IPS DF 6.9 (cell line): ENCODE results near the gene SLC35G3.

Experiments used
- DNase-seq: peaks from one replicate; pipeline ENCODE4 v3.0.0-alpha.2; 2013; ENCODE audit warnings: low read depth, low spot score
- H3K27ac ChIP-seq: one replicate; pipeline ENCODE4 v1.5.1; 2013; ENCODE audit warnings: low read length, control low read depth
- H3K27me3 ChIP-seq: 2 replicates; pipeline ENCODE4 v1.6.1; 2013; ENCODE audit warnings: mild to moderate bottlenecking, low read length; ENCODE audit not compliant: control insufficient read depth, insufficient read depth
- H3K36me3 ChIP-seq: 2 replicates; pipeline ENCODE4 v1.6.1; 2013; ENCODE audit warnings: low read length; ENCODE audit not compliant: control insufficient read depth, insufficient read depth
- H3K4me1 ChIP-seq: 2 replicates; pipeline ENCODE4 v1.6.1; 2013; ENCODE audit warnings: low read length; ENCODE audit not compliant: control insufficient read depth, insufficient read depth
- H3K4me3 ChIP-seq: 2 replicates; pipeline ENCODE4 v1.5.1; 2013; ENCODE audit warnings: mild to moderate bottlenecking, low read length
- H3K9me3 ChIP-seq: 2 replicates; pipeline ENCODE4 v1.6.1; 2013; ENCODE audit warnings: low read length, inconsistent platforms; ENCODE audit not compliant: control insufficient read depth, insufficient read depth
- WGBS: extraction: QIAGEN DNeasy Blood & Tissue Kit; methylation state at CpG from one replicate; pipeline ENCODE4 v1.1.7; 2013; ENCODE audit warnings: mixed read lengths, missing lambda C conversion rate; ENCODE audit not compliant: insufficient read length, insufficient coverage; 5-methylcytosine and 5-hydroxymethylcytosine counted together

The SLC35G3 gene

GRCh38 chr17:35167046-35167445 is 27.1 kb downstream of the SLC35G3 start:
- WGBS: no CpG with 5 or more reads among the region's 3 CpGs
- H3K4me3 ChIP-seq: no peak overlapping the region
- H3K27me3 ChIP-seq: no peaks in the 10 kb centered on the region

GRCh38 chr17:35166526-35166925 is 27.7 kb downstream of the SLC35G3 start:
- no CpG with 5 or more reads among the region's 5 CpGs for WGBS
- Histone ChIP-seq H3K27ac (no peak overlapping the region), H3K4me3 (no peak overlapping the region), H3K36me3 (no peaks in the 10 kb centered on the region), H3K27me3 (no peaks in the 10 kb centered on the region), H3K9me3 (no peaks in the 10 kb centered on the region), H3K4me1 (no peaks in the 10 kb centered on the region)
- DNase-seq: no peak

More at GRCh38 chr17:35167046-35167445, 27.1 kb downstream of the SLC35G3 start:
- H3K9me3 ChIP-seq: no peaks in the 10 kb centered on the region
- H3K4me1 ChIP-seq: no peaks in the 10 kb centered on the region
- H3K36me3 ChIP-seq: no peaks in the 10 kb centered on the region
- DNase-seq: no peak
- H3K27ac ChIP-seq: no peak overlapping the region

- H3K4me3 ChIP-seq: no peak overlapping the region
- H3K27ac ChIP-seq: no peak overlapping the region
- no peak for DNase-seq
- H3K9me3 ChIP-seq: no peaks in the 10 kb centered on the region
- no peaks in the 10 kb centered on the region for H3K27me3 ChIP-seq
- H3K4me1 ChIP-seq: no peaks in the 10 kb centered on the region
- no CpG with 5 or more reads among the region's 5 CpGs for WGBS
- no peaks in the 10 kb centered on the region for H3K36me3 ChIP-seq
These were observed 29.5 kb downstream of the SLC35G3 start for GRCh38 chr17:35164716-35165115.

- Histone ChIP-seq H3K9me3 (no peaks in the 10 kb centered on the region), H3K27ac (no peak overlapping the region), H3K27me3 (no peaks in the 10 kb centered on the region), H3K4me1 (no peaks in the 10 kb centered on the region), H3K36me3 (no peaks in the 10 kb centered on the region), H3K4me3 (no peak overlapping the region)
- no peak for DNase-seq
- WGBS: no CpG with 5 or more reads among the region's 7 CpGs
These were observed 30.3 kb downstream of the SLC35G3 start for GRCh38 chr17:35163886-35164285.

GRCh38 chr17:35162755-35163154 is 31.4 kb downstream of the SLC35G3 start:
- Histone ChIP-seq H3K27ac (no peak overlapping the region), H3K9me3 (no peaks in the 10 kb centered on the region), H3K4me3 (no peak overlapping the region), H3K36me3 (no peaks in the 10 kb centered on the region), H3K27me3 (no peaks in the 10 kb centered on the region), H3K4me1 (no peaks in the 10 kb centered on the region)
- DNase-seq: no peak
- no CpG with 5 or more reads among the region's 4 CpGs for WGBS

- no peak for DNase-seq
- H3K9me3 ChIP-seq: no peaks in the 10 kb centered on the region
- no peaks in the 10 kb centered on the region for H3K27me3 ChIP-seq
- H3K4me1 ChIP-seq: no peaks in the 10 kb centered on the region
- no peak overlapping the region for H3K4me3 ChIP-seq
- no CpG with 5 or more reads among the region's 3 CpGs for WGBS
- H3K36me3 ChIP-seq: no peaks in the 10 kb centered on the region
- H3K27ac ChIP-seq: no peak overlapping the region
These were observed 32.9 kb downstream of the SLC35G3 start for GRCh38 chr17:35161281-35161761.

- no peak overlapping the region for H3K27ac ChIP-seq
- no peaks in the 10 kb centered on the region for H3K27me3 ChIP-seq
- DNase-seq: no peak
- H3K4me1 ChIP-seq: no peaks in the 10 kb centered on the region
- H3K9me3 ChIP-seq: no peaks in the 10 kb centered on the region
- no CpG with 5 or more reads among the region's 13 CpGs for WGBS
- H3K4me3 ChIP-seq: no peak overlapping the region
- H3K36me3 ChIP-seq: no peaks in the 10 kb centered on the region
These were observed 33.6 kb downstream of the SLC35G3 start for GRCh38 chr17:35160354-35161201.

- Histone ChIP-seq H3K36me3 (no peaks in the 10 kb centered on the region), H3K27me3 (no peaks in the 10 kb centered on the region), H3K27ac (no peak overlapping the region), H3K4me3 (no peak overlapping the region), H3K9me3 (no peaks in the 10 kb centered on the region), H3K4me1 (no peaks in the 10 kb centered on the region)
- no CpG with 5 or more reads among the region's 2 CpGs for WGBS
- DNase-seq: no peak
These were observed 34.3 kb downstream of the SLC35G3 start for GRCh38 chr17:35159940-35160339.

- DNase-seq: no peak
- Histone ChIP-seq H3K27me3 (no peaks in the 10 kb centered on the region), H3K4me3 (no peak overlapping the region), H3K9me3 (no peaks in the 10 kb centered on the region), H3K27ac (no peak overlapping the region), H3K36me3 (no peaks in the 10 kb centered on the region), H3K4me1 (no peaks in the 10 kb centered on the region)
- WGBS: no CpG with 5 or more reads among the region's 7 CpGs
These were observed 38.9 kb downstream of the SLC35G3 start for GRCh38 chr17:35155246-35155645.

- DNase-seq: no peak
- no CpG with 5 or more reads among the region's 13 CpGs for WGBS
- Histone ChIP-seq H3K27me3 (no peaks in the 10 kb centered on the region), H3K9me3 (no peaks in the 10 kb centered on the region), H3K4me3 (no peak overlapping the region), H3K4me1 (no peaks in the 10 kb centered on the region), H3K27ac (no peak overlapping the region), H3K36me3 (no peaks in the 10 kb centered on the region)
These were observed 39.7 kb downstream of the SLC35G3 start for GRCh38 chr17:35154196-35155165.
